ENCODE data around the gene WDR70.

- no peak for TF ChIP-seq CTCF (IDR thresholded peaks at IDR 0.05)
- TF ChIP-seq POLR2A (IDR thresholded peaks at IDR 0.05), result no peak
Measured at GRCh38 chr5:37514946-37515345, 135.8 kb downstream of the WDR70 start.
